Measurements from ENCODE around the gene C20orf202.
"Not testable (repeated sequence)": the region's sequence is repeated elsewhere in the genome, so short reads cannot be mapped to it uniquely, and the experiment has no call there.

Gene C20orf202

DNA sequence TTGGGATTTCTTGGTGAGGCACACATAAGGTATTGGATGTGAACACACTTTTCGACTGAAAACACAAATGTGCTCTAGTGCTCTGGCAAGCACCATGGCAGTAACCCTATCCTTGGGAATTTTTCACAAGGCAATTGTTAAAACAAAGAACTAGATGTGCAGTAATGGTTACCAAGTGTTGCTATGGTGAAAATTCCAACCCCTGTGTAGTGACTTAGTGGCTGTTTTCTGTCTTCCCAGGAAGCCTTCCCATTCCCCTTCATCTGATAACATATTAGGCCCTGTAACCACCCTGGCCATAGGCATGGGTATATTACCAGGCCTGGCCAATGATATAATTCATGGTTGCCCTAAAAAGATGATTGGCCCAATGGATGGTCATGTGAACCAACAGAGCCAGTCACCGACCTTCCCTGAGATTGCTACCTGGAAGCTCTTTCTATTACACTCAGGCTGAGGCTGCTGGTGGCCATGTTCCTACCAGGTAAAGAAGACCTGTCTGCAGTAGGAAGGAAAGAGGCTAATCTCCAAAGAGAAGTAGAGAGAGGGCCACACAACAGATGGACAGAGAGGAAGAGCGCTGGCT is 4.1 kb downstream of the C20orf202 start:
- Histone ChIP-seq H3K9me3 (ENCODE audit: control insufficient read depth, insufficient read depth, low read depth, low read length) (no peaks in the 10 kb centered on the region), H3K4me1 (ENCODE audit: control insufficient read depth, insufficient read depth, low read length) (peaks cover 3% of the 10 kb centered on the region), H3K27ac (ENCODE audit: low read depth, low read length) (no peak overlapping the region), H3K27me3 (ENCODE audit: control insufficient read depth, insufficient read depth, low read length) (peaks cover 3% of the 10 kb centered on the region), H3K9ac (ENCODE audit: low read length) (no peak overlapping the region), H3K4me3 (ENCODE audit: low read depth, low read length) (no peak overlapping the region), H3K36me3 (ENCODE audit: control insufficient read depth, insufficient read depth, low read length) (no peaks in the 10 kb centered on the region)

DNA sequence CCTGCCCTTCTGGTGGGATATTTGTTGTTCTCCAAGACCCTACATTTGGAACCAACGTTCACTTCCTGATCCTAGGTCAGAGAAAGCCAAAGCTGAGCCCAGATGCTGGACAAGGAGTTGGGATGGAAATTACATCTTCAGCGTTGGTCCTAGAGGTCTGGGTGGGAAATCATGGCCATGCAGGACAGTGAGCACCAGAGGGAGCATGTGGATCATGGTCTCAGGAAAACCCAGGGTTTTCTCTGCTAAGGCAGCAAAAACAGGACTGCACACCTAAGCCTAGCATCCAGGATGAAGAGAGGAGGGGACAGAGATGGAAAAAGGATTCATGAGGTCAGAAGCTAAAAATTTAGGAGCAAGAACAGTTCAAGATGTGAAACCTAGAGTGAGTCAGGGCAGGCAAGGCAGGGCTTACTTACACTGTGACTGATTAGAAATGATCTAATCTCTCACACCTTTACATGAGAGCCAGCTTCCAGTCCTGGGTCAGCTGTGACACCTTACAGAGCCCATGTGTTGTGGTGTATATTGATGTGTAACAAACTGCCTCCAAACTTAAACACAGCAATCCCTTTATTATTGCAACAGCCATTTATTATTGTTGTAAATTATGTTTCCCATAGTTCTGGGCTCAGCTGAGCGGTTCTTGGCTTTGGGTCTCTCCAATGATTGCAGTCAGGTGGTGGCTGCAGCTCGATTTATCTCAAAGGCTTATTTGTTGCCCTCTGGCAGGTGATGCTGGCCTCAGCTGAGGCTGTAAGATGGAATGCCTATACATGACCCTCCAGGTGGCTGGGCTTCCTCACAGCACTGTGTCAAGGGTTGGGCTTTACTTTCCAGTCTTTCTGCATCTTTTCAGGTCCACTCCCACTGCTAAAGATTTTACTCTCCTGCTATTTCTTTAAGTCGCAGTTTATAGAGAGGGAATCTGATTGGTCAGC is 6.5 kb downstream of the C20orf202 start:
- H3K27ac ChIP-seq (ENCODE audit: low read depth, low read length): no peak overlapping the region
- H3K9ac ChIP-seq (ENCODE audit: low read length): no peak overlapping the region
- H3K27me3 ChIP-seq (ENCODE audit: control insufficient read depth, insufficient read depth, low read length): peaks cover 8% of the 10 kb centered on the region
- no peaks in the 10 kb centered on the region for H3K36me3 ChIP-seq (ENCODE audit: control insufficient read depth, insufficient read depth, low read length)
- H3K9me3 ChIP-seq (ENCODE audit: control insufficient read depth, insufficient read depth, low read depth, low read length): no peaks in the 10 kb centered on the region
- H3K4me3 ChIP-seq (ENCODE audit: low read depth, low read length): no peak overlapping the region
- H3K4me1 ChIP-seq (ENCODE audit: control insufficient read depth, insufficient read depth, low read length): peaks cover 8% of the 10 kb centered on the region

- no peaks in the 10 kb centered on the region for H3K36me3 ChIP-seq (ENCODE audit: control insufficient read depth, insufficient read depth, low read length)
- H3K27me3 ChIP-seq (ENCODE audit: control insufficient read depth, insufficient read depth, low read length): peaks cover 8% of the 10 kb centered on the region
- H3K4me1 ChIP-seq (ENCODE audit: control insufficient read depth, insufficient read depth, low read length): peaks cover 9% of the 10 kb centered on the region
Observed at GRCh38 chr20:1210501-1210900, 7.2 kb downstream of the C20orf202 start.

GRCh38 chr20:1212023-1212422 is 8.8 kb downstream of the C20orf202 start:
- H3K9me3 ChIP-seq (ENCODE audit: control insufficient read depth, insufficient read depth, low read depth, low read length): 0 out of 2 replicates have a peak, but pooled peaks cover 4% of the 10 kb centered on the region
- H3K4me3 ChIP-seq (ENCODE audit: low read depth, low read length): no peak overlapping the region
- H3K9ac ChIP-seq (ENCODE audit: low read length): peak overlapping the region; percentile 14
- H3K27ac ChIP-seq (ENCODE audit: low read depth, low read length): no peak overlapping the region
- H3K36me3 ChIP-seq (ENCODE audit: control insufficient read depth, insufficient read depth, low read length): no peaks in the 10 kb centered on the region
- H3K4me1 ChIP-seq (ENCODE audit: control insufficient read depth, insufficient read depth, low read length): peaks cover 19% of the 10 kb centered on the region
- H3K27me3 ChIP-seq (ENCODE audit: control insufficient read depth, insufficient read depth, low read length): peaks cover 8% of the 10 kb centered on the region

More at GRCh38 chr20:1210501-1210900, 7.2 kb downstream of the C20orf202 start:
- H3K4me3 ChIP-seq (ENCODE audit: low read depth, low read length): no peak overlapping the region
- H3K9ac ChIP-seq (ENCODE audit: low read length): no peak overlapping the region
- no peaks in the 10 kb centered on the region for H3K9me3 ChIP-seq (ENCODE audit: control insufficient read depth, insufficient read depth, low read depth, low read length)
- H3K27ac ChIP-seq (ENCODE audit: low read depth, low read length): no peak overlapping the region

DNA sequence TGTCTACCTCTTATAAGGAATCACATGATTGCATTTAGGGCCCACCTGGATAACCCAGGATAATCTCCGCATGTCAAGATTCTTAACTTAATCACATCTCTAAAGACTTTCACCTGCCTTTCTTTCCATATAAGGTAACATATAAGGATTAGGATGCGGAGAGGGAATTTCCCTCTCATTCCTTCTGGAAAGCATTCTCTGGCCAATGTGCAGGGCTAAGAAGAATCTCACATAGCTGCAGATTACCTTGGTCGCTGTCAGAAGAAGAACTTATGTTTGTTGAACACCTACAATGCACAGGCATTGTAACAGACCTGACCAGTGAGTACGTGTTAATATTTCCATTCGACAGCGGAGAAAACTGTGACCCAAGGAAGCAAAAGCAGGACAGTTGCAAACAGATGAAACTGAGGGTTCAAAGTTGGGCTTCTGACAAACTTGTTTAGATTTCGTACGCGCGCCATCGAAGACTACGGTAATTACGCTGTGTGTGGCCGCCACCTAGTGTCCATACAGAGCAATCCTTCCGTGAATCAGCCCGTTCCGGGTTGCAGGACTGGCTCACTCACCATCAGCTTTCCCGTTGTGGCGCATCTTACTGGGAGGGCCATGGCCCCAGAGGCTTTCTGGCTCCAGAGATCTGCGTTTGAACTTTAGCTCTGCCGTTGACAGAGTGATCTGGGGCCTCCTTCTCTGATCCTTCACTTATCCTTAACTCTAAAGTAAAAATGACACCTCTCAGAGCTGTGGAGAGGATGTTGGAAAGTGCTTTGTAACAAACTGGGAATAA is 9.5 kb downstream of the C20orf202 start:
- H3K27me3 ChIP-seq (ENCODE audit: control insufficient read depth, insufficient read depth, low read length): peaks cover 8% of the 10 kb centered on the region
- no peak overlapping the region for H3K27ac ChIP-seq (ENCODE audit: low read depth, low read length)
- H3K9me3 ChIP-seq (ENCODE audit: control insufficient read depth, insufficient read depth, low read depth, low read length): 0 out of 2 replicates have a peak, but pooled peaks cover 4% of the 10 kb centered on the region
- H3K9ac ChIP-seq (ENCODE audit: low read length): peak overlapping the region; percentile 14
- H3K36me3 ChIP-seq (ENCODE audit: control insufficient read depth, insufficient read depth, low read length): no peaks in the 10 kb centered on the region
- H3K4me1 ChIP-seq (ENCODE audit: control insufficient read depth, insufficient read depth, low read length): peaks cover 19% of the 10 kb centered on the region
- H3K4me3 ChIP-seq (ENCODE audit: low read depth, low read length): no peak overlapping the region

GRCh38 chr20:1214838-1215261 is 11.6 kb downstream of the C20orf202 start:
- Histone ChIP-seq H3K4me3 (ENCODE audit: low read depth, low read length) (no peak overlapping the region), H3K27ac (ENCODE audit: low read depth, low read length) (no peak overlapping the region), H3K4me1 (ENCODE audit: control insufficient read depth, insufficient read depth, low read length) (peaks cover 19% of the 10 kb centered on the region), H3K27me3 (ENCODE audit: control insufficient read depth, insufficient read depth, low read length) (peaks cover 8% of the 10 kb centered on the region; the same call in 1 of the 2 replicates), H3K36me3 (ENCODE audit: control insufficient read depth, insufficient read depth, low read length) (no peaks in the 10 kb centered on the region), H3K9me3 (ENCODE audit: control insufficient read depth, insufficient read depth, low read depth, low read length) (0 out of 2 replicates have a peak, but pooled peaks cover 4% of the 10 kb centered on the region), H3K9ac (ENCODE audit: low read length) (no peak overlapping the region)

- H3K27me3 ChIP-seq (ENCODE audit: control insufficient read depth, insufficient read depth, low read length): peaks cover 8% of the 10 kb centered on the region; the same call in 1 of the 2 replicates
- no peak overlapping the region for H3K9ac ChIP-seq (ENCODE audit: low read length)
- H3K4me3 ChIP-seq (ENCODE audit: low read depth, low read length): no peak overlapping the region
- no peak overlapping the region for H3K27ac ChIP-seq (ENCODE audit: low read depth, low read length)
- H3K4me1 ChIP-seq (ENCODE audit: control insufficient read depth, insufficient read depth, low read length): peaks cover 19% of the 10 kb centered on the region
- H3K36me3 ChIP-seq (ENCODE audit: control insufficient read depth, insufficient read depth, low read length): no peaks in the 10 kb centered on the region
- H3K9me3 ChIP-seq (ENCODE audit: control insufficient read depth, insufficient read depth, low read depth, low read length): 0 out of 2 replicates have a peak, but pooled peaks cover 4% of the 10 kb centered on the region
Observed at GRCh38 chr20:1215386-1216170, 12.3 kb downstream of the C20orf202 start.

DNA sequence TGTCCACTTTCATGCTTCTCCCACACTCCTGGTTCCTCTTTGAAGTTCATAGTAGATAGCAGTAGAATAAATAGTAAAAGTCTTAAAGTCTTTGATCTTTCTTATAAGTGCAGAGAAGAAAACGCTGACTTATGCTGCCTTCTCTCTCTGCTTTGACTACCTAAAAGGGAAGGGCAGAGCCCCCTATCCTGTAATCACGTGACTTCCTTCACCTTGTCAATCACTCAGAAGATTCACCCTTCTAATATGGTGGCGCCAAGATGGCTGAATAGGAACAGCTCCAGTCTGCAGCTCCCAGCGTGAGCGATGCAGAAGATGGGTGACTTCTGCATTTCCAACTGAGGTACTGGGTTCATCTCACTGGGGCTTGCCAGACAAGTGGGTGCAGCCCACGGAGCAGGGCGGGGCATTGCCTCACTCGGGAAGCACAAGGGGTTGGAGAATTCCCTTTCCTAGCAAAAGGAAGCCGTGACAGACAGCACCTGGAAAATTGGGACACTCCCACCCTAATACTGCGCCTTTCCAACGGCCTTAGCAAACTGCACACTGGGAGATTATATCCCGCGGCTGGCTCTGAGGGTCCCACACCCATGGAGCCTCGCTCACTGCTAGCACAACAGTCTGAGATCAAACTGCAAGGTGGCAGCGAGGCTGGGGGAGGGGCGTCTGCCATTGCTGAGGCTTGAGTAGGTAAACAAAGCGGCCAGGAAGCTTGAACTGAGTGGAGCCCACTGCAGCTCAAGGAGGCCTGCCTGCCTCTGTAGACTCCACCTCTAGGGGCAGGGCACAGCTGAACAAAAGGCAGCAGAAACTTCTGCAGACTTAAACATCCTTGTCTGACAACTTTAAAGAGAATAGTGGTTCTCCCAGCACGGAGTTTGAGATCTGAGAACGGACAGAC is 13.5 kb downstream of the C20orf202 start:
- H3K9me3 ChIP-seq (ENCODE audit: control insufficient read depth, insufficient read depth, low read depth, low read length); H3K27ac ChIP-seq (ENCODE audit: low read depth, low read length); H3K27me3 ChIP-seq (ENCODE audit: control insufficient read depth, insufficient read depth, low read length); H3K4me3 ChIP-seq (ENCODE audit: low read depth, low read length); H3K9ac ChIP-seq (ENCODE audit: low read length); H3K36me3 ChIP-seq (ENCODE audit: control insufficient read depth, insufficient read depth, low read length): not testable (repeated sequence)
- H3K4me1 ChIP-seq (ENCODE audit: control insufficient read depth, insufficient read depth, low read length): peaks cover 19% of the 10 kb centered on the region

GRCh38 chr20:1222750-1223149 is 19.5 kb downstream of the C20orf202 start:
- not testable (repeated sequence) for H3K4me1 ChIP-seq (ENCODE audit: control insufficient read depth, insufficient read depth, low read length); H3K9ac ChIP-seq (ENCODE audit: low read length); H3K27ac ChIP-seq (ENCODE audit: low read depth, low read length); H3K4me3 ChIP-seq (ENCODE audit: low read depth, low read length); H3K9me3 ChIP-seq (ENCODE audit: control insufficient read depth, insufficient read depth, low read depth, low read length); H3K36me3 ChIP-seq (ENCODE audit: control insufficient read depth, insufficient read depth, low read length)
- H3K27me3 ChIP-seq (ENCODE audit: control insufficient read depth, insufficient read depth, low read length): peaks cover 24% of the 10 kb centered on the region
